ENCODE results near the gene PPP6R2. TPM values are rescaled to one million over a fixed set of nuclear protein-coding genes. Genes with fewer than 3 reads are reported as not detected.

PPP6R2 gene
- total RNA-seq, 2 donors from 2014 or later, result 61.1 to 100 TPM

DNA sequence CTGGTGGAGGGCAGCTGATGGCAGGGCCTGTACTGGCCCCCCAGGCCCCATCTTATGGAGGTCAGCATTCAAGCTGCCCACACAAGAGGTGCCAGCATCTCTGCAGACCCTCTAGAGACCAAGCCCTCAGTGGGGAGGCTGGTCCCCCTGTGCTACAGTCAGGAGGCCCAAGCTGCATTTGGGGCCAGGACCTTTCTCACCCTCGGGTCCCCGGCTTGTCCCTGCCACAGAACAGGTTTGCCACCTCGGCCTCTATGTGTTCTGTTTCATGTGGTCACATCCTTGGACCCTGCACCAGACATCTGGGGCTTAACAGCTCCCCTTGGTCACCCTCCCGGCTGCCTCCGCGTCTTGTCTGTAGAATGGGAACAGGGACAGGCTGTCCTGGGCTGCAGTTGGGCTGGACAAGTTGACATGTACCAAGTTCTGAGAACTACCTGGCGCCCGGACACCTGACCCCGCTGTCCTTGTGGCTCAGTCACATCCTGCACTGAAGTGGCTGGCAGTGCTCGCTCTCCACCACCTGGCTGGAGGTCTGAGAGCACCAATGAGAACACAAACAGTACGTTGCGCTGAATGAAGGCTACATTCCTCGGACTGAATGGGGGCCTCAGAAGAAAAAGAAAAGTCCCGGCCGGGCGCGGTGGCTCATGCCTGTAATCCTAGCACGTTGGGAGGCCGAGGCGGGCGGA, 33.0 kb upstream of the PPP6R2 start:
- H3K27me3 Mint-ChIP-seq, result peaks cover 0 to 8% of the 10 kb centered on the region in 2 donors
- H3K27ac Mint-ChIP-seq, result no peak overlapping the region
- no peaks in the 10 kb centered on the region for H3K9me3 Mint-ChIP-seq
- DNase-seq (ENCODE audit: low spot score) (no peak), ATAC-seq (no peak)
- peaks cover 7 to 12% of the 10 kb centered on the region in 2 donors for H3K4me1 Mint-ChIP-seq (ENCODE audit: low read depth in 2 of 2)
- H3K36me3 Mint-ChIP-seq, result no peaks in the 10 kb centered on the region
- no peak overlapping the region for H3K4me3 Mint-ChIP-seq

- DNase-seq (ENCODE audit: low spot score), result no peak
- ATAC-seq, result no peak
- Mint-ChIP-seq H3K4me3 (no peak overlapping the region), H3K36me3 (no peaks in the 10 kb centered on the region), H3K27me3 (peaks cover 0 to 6% of the 10 kb centered on the region in 2 donors), H3K27ac (no peak overlapping the region), H3K4me1 (ENCODE audit: low read depth in 2 of 2) (peaks cover 7 to 15% of the 10 kb centered on the region in 2 donors), H3K9me3 (no peaks in the 10 kb centered on the region)
Measured at GRCh38 chr22:50310949-50311444, 32.1 kb upstream of the PPP6R2 start.

GRCh38 chr22:50311606-50312351, 31.3 kb upstream of the PPP6R2 start:
- ATAC-seq, result no peak
- peaks cover 0 to 2% of the 10 kb centered on the region in 2 donors for H3K27me3 Mint-ChIP-seq
- H3K4me3 Mint-ChIP-seq, result no peak overlapping the region
- no peaks in the 10 kb centered on the region for H3K36me3 Mint-ChIP-seq
- H3K9me3 Mint-ChIP-seq, result no peaks in the 10 kb centered on the region
- peaks cover 7 to 12% of the 10 kb centered on the region in 2 donors for H3K4me1 Mint-ChIP-seq (ENCODE audit: low read depth in 2 of 2)
- no peak for DNase-seq (ENCODE audit: low spot score)
- H3K27ac Mint-ChIP-seq, result no peak overlapping the region

GRCh38 chr22:50312371-50312770, 30.8 kb upstream of the PPP6R2 start:
- no peak overlapping the region for H3K27ac Mint-ChIP-seq

GRCh38 chr22:50313021-50313420, 30.1 kb upstream of the PPP6R2 start:
- H3K4me1 Mint-ChIP-seq (ENCODE audit: low read depth in 2 of 2), result peaks cover 7 to 12% of the 10 kb centered on the region in 2 donors
- ATAC-seq (no peak), DNase-seq (ENCODE audit: low spot score) (no peak)
- peaks cover 0 to 2% of the 10 kb centered on the region in 2 donors for H3K27me3 Mint-ChIP-seq
- H3K36me3 Mint-ChIP-seq, result no peaks in the 10 kb centered on the region
- H3K9me3 Mint-ChIP-seq, result no peaks in the 10 kb centered on the region
- H3K4me3 Mint-ChIP-seq, result no peak overlapping the region
- H3K27ac Mint-ChIP-seq, result no peak overlapping the region

More at GRCh38 chr22:50312371-50312770, 30.8 kb upstream of the PPP6R2 start:
- no peak overlapping the region for H3K4me3 Mint-ChIP-seq
- peaks cover 0 to 2% of the 10 kb centered on the region in 2 donors for H3K27me3 Mint-ChIP-seq
- no peaks in the 10 kb centered on the region for H3K9me3 Mint-ChIP-seq
- no peak for ATAC-seq
- DNase-seq (ENCODE audit: low spot score), result no peak
- no peaks in the 10 kb centered on the region for H3K36me3 Mint-ChIP-seq
- peaks cover 7 to 12% of the 10 kb centered on the region in 2 donors for H3K4me1 Mint-ChIP-seq (ENCODE audit: low read depth in 2 of 2)

- H3K27ac Mint-ChIP-seq, result peak overlapping the region in 1 of 2 donors; percentile 57
- peaks cover 7 to 12% of the 10 kb centered on the region in 2 donors for H3K4me1 Mint-ChIP-seq (ENCODE audit: low read depth in 2 of 2)
- H3K36me3 Mint-ChIP-seq, result no peaks in the 10 kb centered on the region
- no peak for DNase-seq (ENCODE audit: low spot score)
- H3K4me3 Mint-ChIP-seq, result peak overlapping the region; percentile 90
- ATAC-seq, result no peak
- H3K9me3 Mint-ChIP-seq, result no peaks in the 10 kb centered on the region
- peaks cover 0 to 2% of the 10 kb centered on the region in 2 donors for H3K27me3 Mint-ChIP-seq
Measured at GRCh38 chr22:50313600-50313999, 29.5 kb upstream of the PPP6R2 start.

DNA sequence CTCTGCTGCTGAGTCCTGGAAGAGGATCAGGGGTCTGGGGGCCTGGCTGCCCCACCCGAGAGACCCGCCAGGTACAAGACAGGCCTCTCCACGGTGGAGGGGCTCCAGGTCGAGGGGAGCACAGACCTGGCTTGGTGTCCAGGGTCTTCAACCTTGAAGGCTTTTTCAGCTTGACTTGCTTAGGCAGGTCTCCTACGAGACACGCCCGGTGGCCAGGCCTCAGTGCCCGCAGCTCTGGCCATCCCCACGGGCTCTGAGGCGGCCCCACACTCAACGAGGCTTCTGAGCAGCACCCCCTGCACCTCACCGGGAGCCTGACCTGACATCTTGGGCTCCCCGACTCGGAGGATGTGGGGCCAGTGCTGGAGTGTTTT, 29.1 kb upstream of the PPP6R2 start:
- ATAC-seq (no peak), DNase-seq (ENCODE audit: low spot score) (no peak)
- Mint-ChIP-seq H3K4me3 (peak overlapping the region; percentile 90), H3K27me3 (no peaks in the 10 kb centered on the region), H3K27ac (peak overlapping the region; percentile 57 to 75), H3K4me1 (ENCODE audit: low read depth in 2 of 2) (peaks cover 7 to 12% of the 10 kb centered on the region in 2 donors), H3K36me3 (no peaks in the 10 kb centered on the region), H3K9me3 (no peaks in the 10 kb centered on the region)

GRCh38 chr22:50314455-50315288, 28.5 kb upstream of the PPP6R2 start:
- Mint-ChIP-seq H3K9me3 (no peaks in the 10 kb centered on the region), H3K4me3 (peak overlapping the region; percentile 90), H3K27ac (peak overlapping the region; percentile 75 to 81), H3K4me1 (ENCODE audit: low read depth in 2 of 2) (peaks cover 7 to 12% of the 10 kb centered on the region in 2 donors), H3K36me3 (no peaks in the 10 kb centered on the region), H3K27me3 (no peaks in the 10 kb centered on the region)
- DNase-seq (ENCODE audit: low spot score) (peak; percentile 85), ATAC-seq (peak; percentile 93 to 94)

DNA sequence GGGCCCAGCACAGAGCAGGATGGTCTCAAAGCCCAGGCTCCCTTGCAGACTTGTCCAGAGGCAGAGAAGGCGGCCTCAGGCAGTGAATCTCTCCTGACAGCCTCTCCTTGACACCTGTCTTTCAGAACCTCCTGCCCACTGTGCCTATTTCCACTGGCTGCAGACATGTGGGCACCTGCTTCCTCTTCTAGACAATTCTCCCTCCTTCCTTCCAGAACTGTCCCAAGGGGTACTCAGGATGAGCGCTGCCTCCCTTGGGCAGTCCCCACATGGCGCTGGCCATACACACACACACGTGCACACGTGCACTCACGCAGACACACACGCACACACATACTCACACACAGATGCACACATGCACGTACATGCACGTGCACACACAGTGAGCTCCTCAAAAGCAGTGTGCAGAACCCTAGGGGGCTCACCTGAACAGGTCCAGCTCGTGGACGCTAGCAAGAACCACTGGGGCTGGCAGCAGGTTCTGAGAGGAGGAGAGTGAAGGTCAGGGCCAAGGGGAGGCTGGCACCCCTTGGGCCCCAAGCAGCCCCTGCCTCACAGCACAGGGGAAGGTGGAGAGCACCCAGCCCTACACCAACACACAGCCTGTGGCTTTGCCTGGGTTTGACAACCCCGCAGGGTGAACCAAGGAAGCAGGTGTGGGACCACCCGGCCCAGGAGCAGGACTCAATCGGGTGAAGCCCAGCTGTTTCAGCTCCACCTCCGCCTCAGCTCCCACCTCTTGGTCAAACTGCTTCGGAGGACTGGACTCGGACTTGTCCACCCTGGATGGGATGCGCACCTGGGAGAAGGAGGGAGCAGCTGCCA, 27.6 kb upstream of the PPP6R2 start:
- peak overlapping the region in 1 of 2 donors; percentile 81 for H3K27ac Mint-ChIP-seq

DNA sequence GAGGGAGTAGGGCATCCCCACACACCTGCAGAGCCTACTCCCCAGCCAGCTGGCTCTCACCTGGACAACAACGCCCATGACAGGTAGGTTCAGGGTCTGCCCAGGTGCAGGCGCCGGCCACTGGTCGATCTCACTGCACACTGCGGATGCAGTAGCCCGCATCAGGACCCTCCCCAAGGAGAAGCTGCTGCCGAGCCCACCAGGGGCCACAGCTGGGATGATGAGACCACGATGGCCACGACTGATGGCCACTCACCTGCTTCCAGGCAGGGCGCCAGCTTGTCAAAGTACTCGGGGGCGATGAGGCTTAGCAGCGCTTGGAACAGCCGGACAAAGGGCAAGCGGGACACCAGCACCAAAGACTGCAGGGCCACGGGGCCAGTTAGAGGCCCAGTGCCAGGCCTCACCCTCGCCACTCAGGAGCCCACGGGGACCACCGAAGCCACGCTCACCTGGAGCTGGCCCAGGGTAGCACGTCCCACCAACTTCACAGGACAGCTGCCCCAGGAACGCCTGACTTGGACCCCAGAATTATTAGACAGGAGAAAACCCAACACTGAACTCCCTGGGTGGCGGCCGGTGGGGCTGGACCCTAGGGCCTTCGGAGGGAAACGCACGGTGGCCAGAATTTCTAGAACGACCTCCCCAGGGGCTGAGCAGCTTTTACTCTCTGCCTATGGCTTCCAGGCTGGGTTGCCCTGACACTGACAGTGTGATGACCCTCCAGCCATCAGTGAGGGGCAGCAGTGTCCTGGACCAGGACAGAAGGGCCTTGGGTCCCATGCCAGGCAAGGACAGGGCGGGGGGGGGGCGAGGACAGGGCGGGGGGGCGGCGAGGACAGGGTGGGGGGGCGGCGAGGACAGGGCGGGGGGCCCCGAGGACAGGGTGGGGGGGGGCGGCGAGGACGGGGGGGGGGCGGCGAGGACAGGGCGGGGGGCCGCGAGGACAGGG, 26.7 kb upstream of the PPP6R2 start:
- Mint-ChIP-seq H3K9me3 (no peaks in the 10 kb centered on the region), H3K27ac (no peak overlapping the region), H3K27me3 (no peaks in the 10 kb centered on the region), H3K4me1 (ENCODE audit: low read depth in 2 of 2) (peaks cover 7 to 12% of the 10 kb centered on the region in 2 donors), H3K4me3 (no peak overlapping the region), H3K36me3 (no peaks in the 10 kb centered on the region)
- no peak for ATAC-seq
- DNase-seq (ENCODE audit: low spot score), result peak; percentile 51

More for the DNA sequence above, 27.6 kb upstream of the PPP6R2 start:
- Mint-ChIP-seq H3K9me3 (no peaks in the 10 kb centered on the region), H3K4me3 (peak overlapping the region; percentile 59), H3K36me3 (no peaks in the 10 kb centered on the region), H3K4me1 (ENCODE audit: low read depth in 2 of 2) (peaks cover 7 to 12% of the 10 kb centered on the region in 2 donors), H3K27me3 (no peaks in the 10 kb centered on the region)
- DNase-seq (ENCODE audit: low spot score) (peak; percentile 56), ATAC-seq (no peak)

DNA sequence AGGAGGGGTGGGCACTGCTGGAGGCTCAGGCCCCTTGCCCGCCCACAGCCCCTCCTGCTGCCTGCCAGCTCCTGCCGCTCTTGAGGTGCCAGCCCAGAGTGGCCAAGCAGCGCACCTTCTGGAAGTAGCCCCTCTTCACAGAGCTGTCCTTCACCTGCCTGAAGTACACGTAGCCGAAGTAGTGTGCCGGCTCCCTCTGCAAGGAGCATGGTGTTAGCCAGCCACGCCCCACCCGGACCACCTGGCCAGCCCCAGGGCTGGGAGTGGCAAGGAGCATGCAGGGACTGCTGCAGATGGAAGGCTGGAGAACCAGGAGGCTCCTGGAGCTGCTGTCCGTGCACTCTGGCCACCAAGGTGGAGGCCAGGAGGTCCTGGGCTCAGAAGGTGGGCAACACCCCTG, 25.9 kb upstream of the PPP6R2 start:
- Mint-ChIP-seq H3K27me3 (no peaks in the 10 kb centered on the region), H3K4me3 (no peak overlapping the region), H3K9me3 (no peaks in the 10 kb centered on the region), H3K4me1 (ENCODE audit: low read depth in 2 of 2) (peaks cover 7 to 12% of the 10 kb centered on the region in 2 donors), H3K27ac (no peak overlapping the region), H3K36me3 (no peaks in the 10 kb centered on the region)
- ATAC-seq (no peak), DNase-seq (ENCODE audit: low spot score) (peak; percentile 40)

DNA sequence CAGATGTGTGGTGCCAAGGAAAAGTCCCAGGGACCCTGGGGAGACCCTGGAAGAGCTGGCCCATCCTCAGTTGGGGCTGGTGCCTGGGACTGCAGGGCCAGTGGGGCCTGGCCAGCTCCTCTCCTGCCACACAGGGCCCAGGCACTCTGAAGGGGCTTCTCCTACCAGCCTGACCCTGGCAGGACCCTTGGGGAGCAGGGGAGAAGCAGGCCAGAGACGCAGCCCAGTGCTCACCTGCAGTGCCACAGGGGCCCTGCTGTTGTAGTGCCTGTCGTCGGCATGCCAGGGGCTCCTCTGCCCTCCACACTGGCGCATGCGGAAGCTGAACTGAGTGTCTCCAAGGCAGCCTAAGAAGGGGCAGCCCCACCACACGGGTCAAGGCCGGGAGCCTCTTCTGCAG, 25.5 kb upstream of the PPP6R2 start:
- Mint-ChIP-seq H3K4me3 (no peak overlapping the region), H3K4me1 (ENCODE audit: low read depth in 2 of 2) (peaks cover 7 to 12% of the 10 kb centered on the region in 2 donors), H3K27ac (no peak overlapping the region), H3K36me3 (no peaks in the 10 kb centered on the region), H3K27me3 (no peaks in the 10 kb centered on the region), H3K9me3 (no peaks in the 10 kb centered on the region)
- peak; percentile 34 for DNase-seq (ENCODE audit: low spot score)
- ATAC-seq, result no peak

Measured in natural killer cell treated with Interleukin-12 subunit alpha and Interleukin-12 subunit beta and Interleukin-15 and Interleukin-18, amount 100 ng/mL, for 72 hours (primary cell).